HepG2 (cell line): ENCODE data around the gene SDE2.

Experiments used
- ARNT ChIP-seq: fragments of 450-650 bp; IDR thresholded peaks from 2 replicates; pipeline ENCODE4 v1.6.1; 2017
- CENPX ChIP-seq: sonication (generic); formaldehyde crosslinking; IDR thresholded peaks from 2 replicates; pipeline ENCODE4 v1.9.0; 2021; ENCODE audit warnings: mild to moderate bottlenecking, missing genetic modification reagents, moderate library complexity
- DPF2 ChIP-seq: sonication (generic); formaldehyde crosslinking; IDR thresholded peaks from 2 replicates; pipeline ENCODE4 v1.4.0; 2020; ENCODE audit warnings: mild to moderate bottlenecking, low read depth, missing genetic modification reagents, borderline replicate concordance
- RXRA ChIP-seq: sonication (generic); formaldehyde crosslinking; IDR thresholded peaks from 2 replicates; pipeline ENCODE4 v1.5.1; 2020; ENCODE audit warnings: missing genetic modification reagents
- SP1 ChIP-seq, 2 experiments: fragments of 450-650 bp in 1 of 2; sonication (generic) in 1 of 2; formaldehyde crosslinking in 1 of 2; IDR thresholded peaks; 2 replicates each; pipeline versions ENCODE4 v1.4.0 to v1.6.1; 2016 to 2020; ENCODE audit warnings: missing genetic modification reagents in 1 of 2
- SRSF9 ChIP-seq: fragments of 200-400 bp; formaldehyde crosslinking; IDR thresholded peaks from 2 replicates; pipeline ENCODE4 v1.6.1; 2018; ENCODE audit warnings: borderline replicate concordance, mild to moderate bottlenecking, low read depth, low read length; ENCODE audit not compliant: insufficient read depth, poor library complexity, severe bottlenecking
- ZSCAN22 ChIP-seq: sonication (generic); formaldehyde crosslinking; IDR thresholded peaks from 2 replicates; pipeline ENCODE4 v1.4.0; 2020; ENCODE audit warnings: mild to moderate bottlenecking, missing genetic modification reagents
- TF ChIP-seq, protein P1 (sequence below), 2 experiments: sonication (generic) in 1 of 2; formaldehyde crosslinking in 1 of 2; IDR thresholded peaks; 2 replicates each; pipeline versions ENCODE4 v1.5.1 to v1.6.1; 2011 to 2020; ENCODE audit warnings: borderline replicate concordance in 1 of 2, low read depth in 1 of 2, low read length in 1 of 2, mild to moderate bottlenecking in 1 of 2, missing genetic modification reagents in 1 of 2, moderate library complexity in 1 of 2
- TF ChIP-seq, protein P2 (sequence below): sonication (generic); formaldehyde crosslinking; IDR thresholded peaks from 2 replicates; pipeline ENCODE4 v1.5.0; 2020; ENCODE audit warnings: mild to moderate bottlenecking, missing genetic modification reagents, moderate library complexity

DNA sequence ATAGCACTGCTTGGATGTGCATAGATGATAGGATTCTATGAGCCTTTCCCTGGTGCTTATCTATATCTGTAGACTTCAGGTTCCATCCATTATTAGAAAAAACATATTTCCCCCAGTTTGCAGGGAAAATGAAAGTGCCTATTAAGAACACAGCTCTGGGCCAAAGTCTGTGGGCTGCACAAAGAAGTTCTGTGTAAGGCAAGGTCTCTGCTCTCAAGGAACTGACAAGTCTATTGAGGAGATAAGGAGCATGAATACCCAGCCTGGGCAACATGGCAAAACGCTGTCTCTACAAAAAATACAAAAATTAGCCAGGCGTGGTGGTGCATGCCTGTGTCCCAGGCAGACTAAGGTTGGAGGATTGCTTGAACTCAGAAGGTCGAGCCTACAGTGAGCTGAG is 22.3 kb upstream of the SDE2 start:
- TF ChIP-seq SRSF9 (no peak), SP1 (IDR thresholded peaks at IDR 0.05) (no peak), SP1 (CRISPR knock-in tag; IDR thresholded peaks at IDR 0.05) (no peak), ARNT (no peak), ZSCAN22 (CRISPR knock-in tag) (no peak), RXRA (no peak), DPF2 (no peak), CENPX (no peak)
- TF ChIP-seq, protein P1, sequence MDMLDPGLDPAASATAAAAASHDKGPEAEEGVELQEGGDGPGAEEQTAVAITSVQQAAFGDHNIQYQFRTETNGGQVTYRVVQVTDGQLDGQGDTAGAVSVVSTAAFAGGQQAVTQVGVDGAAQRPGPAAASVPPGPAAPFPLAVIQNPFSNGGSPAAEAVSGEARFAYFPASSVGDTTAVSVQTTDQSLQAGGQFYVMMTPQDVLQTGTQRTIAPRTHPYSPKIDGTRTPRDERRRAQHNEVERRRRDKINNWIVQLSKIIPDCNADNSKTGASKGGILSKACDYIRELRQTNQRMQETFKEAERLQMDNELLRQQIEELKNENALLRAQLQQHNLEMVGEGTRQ (IDR thresholded peaks at IDR 0.05; ENCODE audit: low read depth, low read length), result no peak
- TF ChIP-seq, protein P1 (CRISPR knock-in tag; IDR thresholded peaks at IDR 0.05; ENCODE audit: borderline replicate concordance), result no peak
- TF ChIP-seq, protein P2, sequence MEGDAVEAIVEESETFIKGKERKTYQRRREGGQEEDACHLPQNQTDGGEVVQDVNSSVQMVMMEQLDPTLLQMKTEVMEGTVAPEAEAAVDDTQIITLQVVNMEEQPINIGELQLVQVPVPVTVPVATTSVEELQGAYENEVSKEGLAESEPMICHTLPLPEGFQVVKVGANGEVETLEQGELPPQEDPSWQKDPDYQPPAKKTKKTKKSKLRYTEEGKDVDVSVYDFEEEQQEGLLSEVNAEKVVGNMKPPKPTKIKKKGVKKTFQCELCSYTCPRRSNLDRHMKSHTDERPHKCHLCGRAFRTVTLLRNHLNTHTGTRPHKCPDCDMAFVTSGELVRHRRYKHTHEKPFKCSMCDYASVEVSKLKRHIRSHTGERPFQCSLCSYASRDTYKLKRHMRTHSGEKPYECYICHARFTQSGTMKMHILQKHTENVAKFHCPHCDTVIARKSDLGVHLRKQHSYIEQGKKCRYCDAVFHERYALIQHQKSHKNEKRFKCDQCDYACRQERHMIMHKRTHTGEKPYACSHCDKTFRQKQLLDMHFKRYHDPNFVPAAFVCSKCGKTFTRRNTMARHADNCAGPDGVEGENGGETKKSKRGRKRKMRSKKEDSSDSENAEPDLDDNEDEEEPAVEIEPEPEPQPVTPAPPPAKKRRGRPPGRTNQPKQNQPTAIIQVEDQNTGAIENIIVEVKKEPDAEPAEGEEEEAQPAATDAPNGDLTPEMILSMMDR (CRISPR knock-in tag), result no peak
